DND-41 (cell line): ENCODE results near the gene KDELR1.

Source experiments
- CTCF ChIP-seq: IDR thresholded peaks from 2 replicates; pipeline ENCODE4 v1.5.1; 2012; ENCODE audit warnings: borderline replicate concordance, low read length, moderate library complexity, mild to moderate bottlenecking; ENCODE audit not compliant: poor library complexity, severe bottlenecking; ENCODE audit errors: extremely low read depth
- EZH2 ChIP-seq: IDR thresholded peaks from 3 replicates; pipeline ENCODE4 v1.6.1; 2012; ENCODE audit warnings: borderline replicate concordance, low read depth, mild to moderate bottlenecking, moderate library complexity, low read length, inconsistent platforms; ENCODE audit not compliant: severe bottlenecking

- TF ChIP-seq CTCF: no peak
- no peak for TF ChIP-seq EZH2
These were observed 22.4 kb downstream of the KDELR1 start for GRCh38 chr19:48368936-48369335.
